ACC112 (cell line): ENCODE measurements around the gene SORCS2.

ENCODE experiments used
- H2AFZ ChIP-seq: fragments of 200-600 bp; sonication (generic); one replicate; pipeline ENCODE4 v1.6.0; 2017; ENCODE audit warnings: antibody characterized with exemption, low read length; ENCODE audit not compliant: unreplicated experiment
- H3K27ac ChIP-seq: fragments of 200-600 bp; sonication (generic); 2 replicates; pipeline ENCODE4 v1.5.1; 2014; ENCODE audit warnings: low read depth, mild to moderate bottlenecking, antibody characterized with exemption, low read length, moderate library complexity
- H3K27me3 ChIP-seq: fragments of 200-600 bp; sonication (generic); 2 replicates; pipeline ENCODE4 v1.6.1; 2014; ENCODE audit warnings: mild to moderate bottlenecking, antibody characterized with exemption, low read length, moderate library complexity, mixed read lengths; ENCODE audit not compliant: insufficient read depth
- H3K36me3 ChIP-seq: fragments of 200-600 bp; sonication (generic); 2 replicates; pipeline ENCODE4 v1.6.1; 2016; ENCODE audit warnings: mild to moderate bottlenecking, antibody characterized with exemption, low read length, moderate library complexity, mixed read lengths; ENCODE audit not compliant: insufficient read depth
- H3K4me1 ChIP-seq: fragments of 200-600 bp; sonication (generic); one replicate; pipeline ENCODE4 v1.6.1; 2016; ENCODE audit warnings: low read length, mixed read lengths; ENCODE audit not compliant: insufficient read depth, unreplicated experiment, control insufficient read depth
- H3K4me3 ChIP-seq: fragments of 200-600 bp; sonication (generic); 2 replicates; pipeline ENCODE4 v1.5.1; 2014; ENCODE audit warnings: mild to moderate bottlenecking, low read depth, low read length
- H3K79me2 ChIP-seq: fragments of 200-600 bp; sonication (generic); one replicate; pipeline ENCODE4 v1.6.0; 2016; ENCODE audit warnings: low read length; ENCODE audit not compliant: control insufficient read depth, unreplicated experiment, insufficient read depth

SORCS2 gene

GRCh38 chr4:7151668-7152227 is 40.6 kb upstream of the SORCS2 start:
- H3K79me2 ChIP-seq = no peaks in the 10 kb centered on the region
- H3K4me3 ChIP-seq = no peak overlapping the region
- no peaks in the 10 kb centered on the region for H3K36me3 ChIP-seq
- H3K4me1 ChIP-seq = peaks cover 16% of the 10 kb centered on the region
- H3K27ac ChIP-seq = no peak overlapping the region
- no peaks in the 10 kb centered on the region for H3K27me3 ChIP-seq
- H2AFZ ChIP-seq = no peak overlapping the region

GRCh38 chr4:7153711-7154110 is 38.6 kb upstream of the SORCS2 start:
- Histone ChIP-seq H3K4me3 (no peak overlapping the region), H3K4me1 (peaks cover 19% of the 10 kb centered on the region), H2AFZ (no peak overlapping the region), H3K79me2 (no peaks in the 10 kb centered on the region), H3K36me3 (no peaks in the 10 kb centered on the region), H3K27ac (no peak overlapping the region), H3K27me3 (no peaks in the 10 kb centered on the region)

GRCh38 chr4:7154351-7154981 is 37.9 kb upstream of the SORCS2 start:
- peaks cover 19% of the 10 kb centered on the region for H3K4me1 ChIP-seq
- no peaks in the 10 kb centered on the region for H3K79me2 ChIP-seq
- no peaks in the 10 kb centered on the region for H3K27me3 ChIP-seq
- no peak overlapping the region for H2AFZ ChIP-seq
- H3K4me3 ChIP-seq = no peak overlapping the region
- H3K36me3 ChIP-seq = no peaks in the 10 kb centered on the region
- H3K27ac ChIP-seq = no peak overlapping the region

- Histone ChIP-seq H3K4me3 (peak overlapping the region; percentile 71), H3K79me2 (no peaks in the 10 kb centered on the region), H3K36me3 (no peaks in the 10 kb centered on the region), H2AFZ (peak overlapping the region; percentile 50), H3K27ac (peak overlapping the region; percentile 78), H3K4me1 (peaks cover 19% of the 10 kb centered on the region), H3K27me3 (no peaks in the 10 kb centered on the region)
These were observed 36.7 kb upstream of the SORCS2 start for GRCh38 chr4:7155590-7156071.

GRCh38 chr4:7156328-7156727 is 36.0 kb upstream of the SORCS2 start:
- H3K27ac ChIP-seq = peak overlapping the region; percentile 78
- H3K4me3 ChIP-seq = peak overlapping the region; percentile 71
- peaks cover 19% of the 10 kb centered on the region for H3K4me1 ChIP-seq
- no peaks in the 10 kb centered on the region for H3K36me3 ChIP-seq
- H2AFZ ChIP-seq = peak overlapping the region; percentile 50
- no peaks in the 10 kb centered on the region for H3K27me3 ChIP-seq
- H3K79me2 ChIP-seq = no peaks in the 10 kb centered on the region

GRCh38 chr4:7156761-7157488 is 35.4 kb upstream of the SORCS2 start:
- H3K27me3 ChIP-seq = no peaks in the 10 kb centered on the region
- H3K36me3 ChIP-seq = no peaks in the 10 kb centered on the region
- H3K4me1 ChIP-seq = peaks cover 19% of the 10 kb centered on the region
- no peaks in the 10 kb centered on the region for H3K79me2 ChIP-seq
- H2AFZ ChIP-seq = no peak overlapping the region
- peak overlapping the region; percentile 71; the same call in 1 of the 2 replicates for H3K4me3 ChIP-seq
- no peak overlapping the region for H3K27ac ChIP-seq

GRCh38 chr4:7157666-7158065 is 34.7 kb upstream of the SORCS2 start:
- Histone ChIP-seq H3K79me2 (no peaks in the 10 kb centered on the region), H3K36me3 (no peaks in the 10 kb centered on the region), H3K4me3 (no peak overlapping the region), H3K27me3 (no peaks in the 10 kb centered on the region), H3K27ac (no peak overlapping the region), H3K4me1 (peaks cover 19% of the 10 kb centered on the region), H2AFZ (no peak overlapping the region)

GRCh38 chr4:7158081-7158750 is 34.1 kb upstream of the SORCS2 start:
- H3K4me3 ChIP-seq = no peak overlapping the region
- peaks cover 19% of the 10 kb centered on the region for H3K4me1 ChIP-seq
- no peaks in the 10 kb centered on the region for H3K79me2 ChIP-seq
- H3K27me3 ChIP-seq = no peaks in the 10 kb centered on the region
- H3K36me3 ChIP-seq = no peaks in the 10 kb centered on the region
- no peak overlapping the region for H2AFZ ChIP-seq
- H3K27ac ChIP-seq = no peak overlapping the region

GRCh38 chr4:7158991-7159390 is 33.3 kb upstream of the SORCS2 start:
- H3K27me3 ChIP-seq = no peaks in the 10 kb centered on the region
- H3K27ac ChIP-seq = no peak overlapping the region
- no peak overlapping the region for H2AFZ ChIP-seq
- no peaks in the 10 kb centered on the region for H3K79me2 ChIP-seq
- H3K4me3 ChIP-seq = no peak overlapping the region
- H3K4me1 ChIP-seq = peaks cover 19% of the 10 kb centered on the region
- no peaks in the 10 kb centered on the region for H3K36me3 ChIP-seq

GRCh38 chr4:7159923-7160322 is 32.4 kb upstream of the SORCS2 start:
- no peak overlapping the region for H3K4me3 ChIP-seq

More at GRCh38 chr4:7159923-7160322, 32.4 kb upstream of the SORCS2 start:
- no peaks in the 10 kb centered on the region for H3K36me3 ChIP-seq
- no peak overlapping the region for H2AFZ ChIP-seq
- H3K27ac ChIP-seq = no peak overlapping the region
- H3K27me3 ChIP-seq = no peaks in the 10 kb centered on the region
- no peaks in the 10 kb centered on the region for H3K79me2 ChIP-seq
- H3K4me1 ChIP-seq = peaks cover 19% of the 10 kb centered on the region
